ENCODE measurements around the gene IDH3G.

DNA sequence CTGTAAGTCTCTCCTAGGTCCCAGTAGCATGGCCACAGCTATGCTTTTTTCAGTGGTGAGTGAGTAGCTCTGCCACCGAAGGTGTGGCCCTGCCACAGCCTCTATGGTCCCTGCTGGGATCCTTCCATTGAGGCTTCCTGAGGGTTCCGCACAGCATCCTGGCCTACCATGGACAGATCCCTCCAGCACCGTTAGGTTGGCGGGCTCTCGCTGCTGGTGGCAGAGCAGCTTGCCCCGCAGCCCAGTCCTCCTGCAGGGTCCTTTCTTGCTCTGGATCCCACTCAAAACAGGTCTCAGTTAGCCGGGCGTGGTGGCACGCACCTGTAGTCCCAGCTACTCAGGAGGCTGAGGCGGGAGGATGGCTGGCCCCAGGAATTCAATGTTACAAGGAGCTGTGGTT is 38.6 kb upstream of the IDH3G start:
- no peak for TF ChIP-seq POLR2AphosphoS5 (IDR thresholded peaks at IDR 0.05; ENCODE audit: borderline replicate concordance, low read depth, low read length)
- no peak for TF ChIP-seq EZH2 (IDR thresholded peaks at IDR 0.05)
- TF ChIP-seq FOXP2 (optimal IDR thresholded peaks at IDR 0.05; ENCODE audit: control extremely low read depth, extremely low read length, insufficient read depth): no peak
